HL-60 (cell line): ENCODE results near the gene GNPAT.

Experiments
- CTCF ChIP-seq: IDR thresholded peaks from one replicate; pipeline ENCODE4 v1.5.1; 2011; ENCODE audit warnings: low read length, control low read depth, inconsistent platforms; ENCODE audit not compliant: insufficient read depth
- GABPA ChIP-seq: IDR thresholded peaks from 2 replicates; pipeline ENCODE4 v1.6.1; 2012; ENCODE audit warnings: low read depth
- POLR2AphosphoS5 ChIP-seq: IDR thresholded peaks from 2 replicates; pipeline ENCODE4 v1.6.1; 2012; ENCODE audit warnings: low read depth
- SPI1 ChIP-seq: IDR thresholded peaks from 2 replicates; pipeline ENCODE4 v1.6.1; 2012; ENCODE audit warnings: low read depth, mild to moderate bottlenecking, borderline replicate concordance

GRCh38 chr1:231203259-231204057, 37.6 kb upstream of the GNPAT start:
- TF ChIP-seq GABPA (no peak), POLR2AphosphoS5 (no peak), CTCF (no peak), SPI1 (no peak)
